ENCODE measurements around the gene AHNAK.

DNA sequence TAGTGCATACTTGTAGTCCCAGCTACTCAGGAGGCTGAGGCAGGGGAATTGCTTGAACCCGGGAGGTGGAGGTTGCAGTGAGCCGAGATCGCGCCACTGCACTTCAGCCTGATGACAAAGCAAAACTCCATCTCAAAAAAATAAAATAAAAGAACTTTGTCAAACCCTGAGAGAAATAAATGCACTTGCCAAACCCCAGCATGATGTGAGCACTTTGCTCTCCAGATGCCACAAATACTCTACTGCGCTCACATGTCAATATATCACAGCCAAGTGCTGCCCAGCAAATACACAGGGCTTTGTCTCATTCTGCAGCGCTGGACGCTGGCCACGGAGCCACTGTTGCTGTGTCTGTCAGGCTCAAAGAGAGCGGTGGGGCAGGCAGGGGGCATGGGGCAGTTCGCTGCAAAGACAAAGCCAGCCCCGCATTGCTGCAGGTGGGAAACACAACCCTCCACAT lies 45.1 kb downstream of the AHNAK start:
- no peak for TF ChIP-seq EP300 (IDR thresholded peaks at IDR 0.05; ENCODE audit: borderline replicate concordance)
- TF ChIP-seq FOXM1 (IDR thresholded peaks at IDR 0.05; ENCODE audit: borderline replicate concordance, low read depth): no peak
- TF ChIP-seq CEBPB (IDR thresholded peaks at IDR 0.05): no peak
- TF ChIP-seq, protein P1, sequence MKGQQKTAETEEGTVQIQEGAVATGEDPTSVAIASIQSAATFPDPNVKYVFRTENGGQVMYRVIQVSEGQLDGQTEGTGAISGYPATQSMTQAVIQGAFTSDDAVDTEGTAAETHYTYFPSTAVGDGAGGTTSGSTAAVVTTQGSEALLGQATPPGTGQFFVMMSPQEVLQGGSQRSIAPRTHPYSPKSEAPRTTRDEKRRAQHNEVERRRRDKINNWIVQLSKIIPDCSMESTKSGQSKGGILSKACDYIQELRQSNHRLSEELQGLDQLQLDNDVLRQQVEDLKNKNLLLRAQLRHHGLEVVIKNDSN (IDR thresholded peaks at IDR 0.05): no peak
- TF ChIP-seq TEAD4 (IDR thresholded peaks at IDR 0.05): no peak
- no peak for TF ChIP-seq EGR1 (IDR thresholded peaks at IDR 0.05)
- TF ChIP-seq TAF1 (IDR thresholded peaks at IDR 0.05; ENCODE audit: low read depth): no peak
- no peak for TF ChIP-seq ZBTB7A (IDR thresholded peaks at IDR 0.05; ENCODE audit: low read depth)
- TF ChIP-seq, protein P2, sequence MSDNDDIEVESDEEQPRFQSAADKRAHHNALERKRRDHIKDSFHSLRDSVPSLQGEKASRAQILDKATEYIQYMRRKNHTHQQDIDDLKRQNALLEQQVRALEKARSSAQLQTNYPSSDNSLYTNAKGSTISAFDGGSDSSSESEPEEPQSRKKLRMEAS (IDR thresholded peaks at IDR 0.05): no peak
- TF ChIP-seq CREB1 (IDR thresholded peaks at IDR 0.05; ENCODE audit: low read depth): no peak
- TF ChIP-seq NFIC (IDR thresholded peaks at IDR 0.05): no peak

All from Ishikawa (cell line).